GM12878 (cell line): ENCODE measurements around the gene LIX1L. TPM values are rescaled to one million over a fixed set of nuclear protein-coding genes. Genes with fewer than 3 reads are reported as not detected.

Experiments used
- CREM ChIP-seq: IDR thresholded peaks from 2 replicates; pipeline ENCODE4 v1.6.1; 2014; ENCODE audit warnings: antibody characterized with exemption, low read depth
- EGR1 ChIP-seq, 2 experiments: IDR thresholded peaks; 1 replicate in 1 of 2; 2 replicates in 1 of 2; pipeline ENCODE4 v1.6.1; 2011 to 2012; ENCODE audit warnings: low read depth in 2 of 2, low read length in 2 of 2, borderline replicate concordance in 1 of 2, mild to moderate bottlenecking in 1 of 2, moderate library complexity in 1 of 2
- EP300 ChIP-seq, 2 experiments: fragments of 150-350 bp in 1 of 2; IDR thresholded peaks; 2 replicates each; pipeline ENCODE4 v1.6.1; 2011 to 2012; ENCODE audit warnings: low read depth in 2 of 2, low read length in 2 of 2, borderline replicate concordance in 1 of 2, improper control_type of control experiment in 1 of 2, inconsistent platforms in 1 of 2; ENCODE audit not compliant: control insufficient read depth in 1 of 2
- FOXK2 ChIP-seq: fragments of 450-650 bp; IDR thresholded peaks from 2 replicates; pipeline ENCODE4 v1.6.1; 2017; ENCODE audit warnings: mild to moderate bottlenecking, moderate library complexity
- GATAD2B ChIP-seq: fragments of 450-650 bp; conservative IDR thresholded peaks from 2 replicates; pipeline ENCODE4 v1.6.1; 2017; ENCODE audit warnings: low read depth, mild to moderate bottlenecking, moderate library complexity
- HDAC2 ChIP-seq: fragments of 200-600 bp; sonication (generic); IDR thresholded peaks from 2 replicates; pipeline ENCODE4 v1.6.1; 2017
- MYB ChIP-seq: fragments of 150-350 bp; IDR thresholded peaks from 2 replicates; pipeline ENCODE4 v1.6.1; 2014; ENCODE audit warnings: mild to moderate bottlenecking, low read depth, low read length, borderline replicate concordance
- NFYA ChIP-seq: IDR thresholded peaks from 2 replicates; pipeline ENCODE4 v1.6.1; 2011; ENCODE audit warnings: low read depth, mild to moderate bottlenecking, low read length, improper control_type of control experiment, borderline replicate concordance
- RFX5 ChIP-seq: IDR thresholded peaks from 2 replicates; pipeline ENCODE4 v1.6.1; 2011; ENCODE audit warnings: low read depth, low read length, improper control_type of control experiment
- SMC3 ChIP-seq: IDR thresholded peaks from 2 replicates; pipeline ENCODE4 v1.6.1; 2011; ENCODE audit warnings: low read length, improper control_type of control experiment, borderline replicate concordance
- SRF ChIP-seq, 2 experiments: IDR thresholded peaks; 2 replicates each; pipeline ENCODE4 v1.6.1; 2011; ENCODE audit warnings: low read depth in 2 of 2, low read length in 2 of 2, mild to moderate bottlenecking in 1 of 2, moderate library complexity in 1 of 2
- ZNF24 ChIP-seq: fragments of 450-650 bp; IDR thresholded peaks from 2 replicates; pipeline ENCODE4 v1.6.1; 2017; ENCODE audit warnings: antibody characterized with exemption, mild to moderate bottlenecking
- ZNF384 ChIP-seq: IDR thresholded peaks from 2 replicates; pipeline ENCODE4 v1.6.1; 2012; ENCODE audit warnings: low read depth, mild to moderate bottlenecking, low read length, improper control_type of control experiment, borderline replicate concordance
- ZSCAN29 ChIP-seq: fragments of 450-650 bp; IDR thresholded peaks from 2 replicates; pipeline ENCODE4 v1.6.1; 2017; ENCODE audit warnings: mild to moderate bottlenecking, moderate library complexity
- ZZZ3 ChIP-seq: IDR thresholded peaks from 2 replicates; pipeline ENCODE4 v1.6.1; 2011; ENCODE audit warnings: low read depth; ENCODE audit not compliant: control insufficient read depth, insufficient read length
- polyA plus RNA-seq, 11 experiments: library from polyadenylated mRNA; depleted of rRNA in 4 of 11; unstranded in 6 of 11; stranded (reverse) in 5 of 11; fragments of >200 nt; fragmentation: Nextera tagmentation in 4 of 11; fragmentation: Illumina TruSeq in 1 of 11; extraction: Ambion mirVana in 4 of 11; extraction: Trizol in 1 of 11; gene quantifications; 1 replicate in 1 of 11; 2 replicates in 10 of 11; pipeline versions ENCODE4 v1.2.1 to v1.2.3, GENCODE V29; 2011 to 2016; ENCODE audit warnings: inconsistent platforms in 2 of 11, missing spikeins in 2 of 11, low read depth in 1 of 11
- total RNA-seq, 4 experiments: library from RNA; depleted of rRNA in 3 of 4; stranded (reverse); fragments of >200 nt in 3 of 4; fragmentation: Illumina TruSeq in 1 of 4; extraction: Trizol in 1 of 4; gene quantifications; 2 replicates each; pipeline versions ENCODE4 v1.2.1 to v1.2.3, GENCODE V29; 2013 to 2021
- TF ChIP-seq, protein P1 (sequence below): IDR thresholded peaks from 2 replicates; pipeline ENCODE4 v1.6.1; 2012; ENCODE audit warnings: mild to moderate bottlenecking, low read depth, low read length
- TF ChIP-seq, protein P2 (sequence below): fragments of 450-650 bp; IDR thresholded peaks from 2 replicates; pipeline ENCODE4 v1.6.1; 2017; ENCODE audit warnings: borderline replicate concordance
- TF ChIP-seq, protein P3 (sequence below): fragments of 450-650 bp; IDR thresholded peaks from 2 replicates; pipeline ENCODE4 v1.6.1; 2016; ENCODE audit warnings: mild to moderate bottlenecking
- TF ChIP-seq, protein P4 (sequence below): fragments of 450-650 bp; IDR thresholded peaks from 2 replicates; pipeline ENCODE4 v1.6.1; 2016; ENCODE audit warnings: mild to moderate bottlenecking
- TF ChIP-seq, protein P5 (sequence below): IDR thresholded peaks from 2 replicates; pipeline ENCODE4 v1.6.1; 2011; ENCODE audit warnings: low read depth, low read length, improper control_type of control experiment, borderline replicate concordance

The LIX1L gene
- total and polyA plus RNA-seq, 10 of the 15 experiments (the other 5 are each of a cell fraction or from before 2014, with no cell fraction given), result 5.5 to 48.2 (median 15.3) TPM

DNA sequence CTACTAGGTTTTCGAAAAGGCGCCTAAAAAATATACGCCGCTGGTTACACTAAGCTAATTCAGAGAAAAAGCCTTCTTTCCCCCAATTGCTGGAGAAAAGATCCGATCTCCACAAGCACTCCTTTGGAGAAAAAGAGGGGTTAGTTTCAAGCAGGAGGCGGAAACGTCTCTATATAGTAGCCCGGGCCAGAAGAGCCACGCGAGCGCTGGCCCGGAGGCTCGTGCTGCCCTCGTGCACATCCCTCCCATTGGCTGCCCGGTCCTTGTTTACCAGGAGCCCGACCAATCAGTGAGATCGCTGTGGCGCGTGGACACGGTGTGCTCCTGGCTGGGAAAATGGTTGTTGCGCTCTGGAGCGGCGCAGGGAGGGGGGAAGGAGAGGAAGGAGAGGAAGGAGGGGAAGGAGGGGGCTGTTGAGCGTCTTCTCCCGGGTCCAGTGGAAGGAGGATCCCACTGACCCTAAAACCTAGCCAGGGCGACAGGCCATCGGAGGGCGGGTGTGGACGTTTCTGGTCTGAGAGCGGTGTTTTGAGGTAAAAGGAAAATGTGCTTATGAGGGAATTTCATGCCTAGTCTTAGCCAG lies 38.7 kb upstream of the LIX1L start, which contains the start of gene TXNIP (continued):
- TF ChIP-seq SRF (IDR thresholded peaks at IDR 0.05; ENCODE audit: low read depth in 2 of 2, low read length in 2 of 2), result peak in 1 of 2 experiments; percentile 67; a peak in 1 of 4 replicates
- peak in 1 of 2 experiments; percentile 44; a peak in 1 of 3 replicates for TF ChIP-seq EGR1 (IDR thresholded peaks at IDR 0.05; ENCODE audit: borderline replicate concordance in 1 of 2, low read depth in 2 of 2, low read length in 2 of 2)
- no peak for TF ChIP-seq MYB
- TF ChIP-seq, protein P1, sequence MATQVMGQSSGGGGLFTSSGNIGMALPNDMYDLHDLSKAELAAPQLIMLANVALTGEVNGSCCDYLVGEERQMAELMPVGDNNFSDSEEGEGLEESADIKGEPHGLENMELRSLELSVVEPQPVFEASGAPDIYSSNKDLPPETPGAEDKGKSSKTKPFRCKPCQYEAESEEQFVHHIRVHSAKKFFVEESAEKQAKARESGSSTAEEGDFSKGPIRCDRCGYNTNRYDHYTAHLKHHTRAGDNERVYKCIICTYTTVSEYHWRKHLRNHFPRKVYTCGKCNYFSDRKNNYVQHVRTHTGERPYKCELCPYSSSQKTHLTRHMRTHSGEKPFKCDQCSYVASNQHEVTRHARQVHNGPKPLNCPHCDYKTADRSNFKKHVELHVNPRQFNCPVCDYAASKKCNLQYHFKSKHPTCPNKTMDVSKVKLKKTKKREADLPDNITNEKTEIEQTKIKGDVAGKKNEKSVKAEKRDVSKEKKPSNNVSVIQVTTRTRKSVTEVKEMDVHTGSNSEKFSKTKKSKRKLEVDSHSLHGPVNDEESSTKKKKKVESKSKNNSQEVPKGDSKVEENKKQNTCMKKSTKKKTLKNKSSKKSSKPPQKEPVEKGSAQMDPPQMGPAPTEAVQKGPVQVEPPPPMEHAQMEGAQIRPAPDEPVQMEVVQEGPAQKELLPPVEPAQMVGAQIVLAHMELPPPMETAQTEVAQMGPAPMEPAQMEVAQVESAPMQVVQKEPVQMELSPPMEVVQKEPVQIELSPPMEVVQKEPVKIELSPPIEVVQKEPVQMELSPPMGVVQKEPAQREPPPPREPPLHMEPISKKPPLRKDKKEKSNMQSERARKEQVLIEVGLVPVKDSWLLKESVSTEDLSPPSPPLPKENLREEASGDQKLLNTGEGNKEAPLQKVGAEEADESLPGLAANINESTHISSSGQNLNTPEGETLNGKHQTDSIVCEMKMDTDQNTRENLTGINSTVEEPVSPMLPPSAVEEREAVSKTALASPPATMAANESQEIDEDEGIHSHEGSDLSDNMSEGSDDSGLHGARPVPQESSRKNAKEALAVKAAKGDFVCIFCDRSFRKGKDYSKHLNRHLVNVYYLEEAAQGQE, result no peak
- peak; percentile 95 for TF ChIP-seq FOXK2
- TF ChIP-seq SMC3, result no peak
- TF ChIP-seq, protein P2, sequence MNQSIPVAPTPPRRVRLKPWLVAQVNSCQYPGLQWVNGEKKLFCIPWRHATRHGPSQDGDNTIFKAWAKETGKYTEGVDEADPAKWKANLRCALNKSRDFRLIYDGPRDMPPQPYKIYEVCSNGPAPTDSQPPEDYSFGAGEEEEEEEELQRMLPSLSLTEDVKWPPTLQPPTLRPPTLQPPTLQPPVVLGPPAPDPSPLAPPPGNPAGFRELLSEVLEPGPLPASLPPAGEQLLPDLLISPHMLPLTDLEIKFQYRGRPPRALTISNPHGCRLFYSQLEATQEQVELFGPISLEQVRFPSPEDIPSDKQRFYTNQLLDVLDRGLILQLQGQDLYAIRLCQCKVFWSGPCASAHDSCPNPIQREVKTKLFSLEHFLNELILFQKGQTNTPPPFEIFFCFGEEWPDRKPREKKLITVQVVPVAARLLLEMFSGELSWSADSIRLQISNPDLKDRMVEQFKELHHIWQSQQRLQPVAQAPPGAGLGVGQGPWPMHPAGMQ, result no peak
- no peak for TF ChIP-seq ZNF384
- TF ChIP-seq ZNF24, result no peak
- TF ChIP-seq, protein P3, sequence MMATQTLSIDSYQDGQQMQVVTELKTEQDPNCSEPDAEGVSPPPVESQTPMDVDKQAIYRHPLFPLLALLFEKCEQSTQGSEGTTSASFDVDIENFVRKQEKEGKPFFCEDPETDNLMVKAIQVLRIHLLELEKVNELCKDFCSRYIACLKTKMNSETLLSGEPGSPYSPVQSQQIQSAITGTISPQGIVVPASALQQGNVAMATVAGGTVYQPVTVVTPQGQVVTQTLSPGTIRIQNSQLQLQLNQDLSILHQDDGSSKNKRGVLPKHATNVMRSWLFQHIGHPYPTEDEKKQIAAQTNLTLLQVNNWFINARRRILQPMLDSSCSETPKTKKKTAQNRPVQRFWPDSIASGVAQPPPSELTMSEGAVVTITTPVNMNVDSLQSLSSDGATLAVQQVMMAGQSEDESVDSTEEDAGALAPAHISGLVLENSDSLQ, result 0 out of 2 replicates have a peak, but pooled peaks have one; percentile 20
- no peak for TF ChIP-seq ZSCAN29
- TF ChIP-seq GATAD2B, result peak; percentile 98
- TF ChIP-seq, protein P4, sequence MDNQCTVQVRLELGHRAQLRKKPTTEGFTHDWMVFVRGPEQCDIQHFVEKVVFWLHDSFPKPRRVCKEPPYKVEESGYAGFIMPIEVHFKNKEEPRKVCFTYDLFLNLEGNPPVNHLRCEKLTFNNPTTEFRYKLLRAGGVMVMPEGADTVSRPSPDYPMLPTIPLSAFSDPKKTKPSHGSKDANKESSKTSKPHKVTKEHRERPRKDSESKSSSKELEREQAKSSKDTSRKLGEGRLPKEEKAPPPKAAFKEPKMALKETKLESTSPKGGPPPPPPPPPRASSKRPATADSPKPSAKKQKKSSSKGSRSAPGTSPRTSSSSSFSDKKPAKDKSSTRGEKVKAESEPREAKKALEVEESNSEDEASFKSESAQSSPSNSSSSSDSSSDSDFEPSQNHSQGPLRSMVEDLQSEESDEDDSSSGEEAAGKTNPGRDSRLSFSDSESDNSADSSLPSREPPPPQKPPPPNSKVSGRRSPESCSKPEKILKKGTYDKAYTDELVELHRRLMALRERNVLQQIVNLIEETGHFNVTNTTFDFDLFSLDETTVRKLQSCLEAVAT, result no peak; the same call in 1 of the 2 replicates
- no peak for TF ChIP-seq ZZZ3
- TF ChIP-seq NFYA, result no peak
- TF ChIP-seq EP300 (IDR thresholded peaks at IDR 0.05; ENCODE audit: borderline replicate concordance in 1 of 2, control insufficient read depth in 1 of 2, low read depth in 2 of 2, low read length in 2 of 2), result no peak; a peak in 1 of 4 replicates
- TF ChIP-seq RFX5, result peak; percentile 66; the same call in 1 of the 2 replicates
- 0 out of 2 replicates have a peak, but pooled peaks have one; percentile 28 for TF ChIP-seq CREM
- TF ChIP-seq HDAC2, result no peak
- TF ChIP-seq, protein P5, sequence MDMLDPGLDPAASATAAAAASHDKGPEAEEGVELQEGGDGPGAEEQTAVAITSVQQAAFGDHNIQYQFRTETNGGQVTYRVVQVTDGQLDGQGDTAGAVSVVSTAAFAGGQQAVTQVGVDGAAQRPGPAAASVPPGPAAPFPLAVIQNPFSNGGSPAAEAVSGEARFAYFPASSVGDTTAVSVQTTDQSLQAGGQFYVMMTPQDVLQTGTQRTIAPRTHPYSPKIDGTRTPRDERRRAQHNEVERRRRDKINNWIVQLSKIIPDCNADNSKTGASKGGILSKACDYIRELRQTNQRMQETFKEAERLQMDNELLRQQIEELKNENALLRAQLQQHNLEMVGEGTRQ, result peak; percentile 35; the same call in 1 of the 2 replicates
